ENCODE results near the gene SLC12A8. TPM values are rescaled to one million over a fixed set of nuclear protein-coding genes. Genes with fewer than 3 reads are reported as not detected.

The SLC12A8 gene
- total RNA-seq, 1 donor from 2014 or later, result 13.6 TPM

DNA sequence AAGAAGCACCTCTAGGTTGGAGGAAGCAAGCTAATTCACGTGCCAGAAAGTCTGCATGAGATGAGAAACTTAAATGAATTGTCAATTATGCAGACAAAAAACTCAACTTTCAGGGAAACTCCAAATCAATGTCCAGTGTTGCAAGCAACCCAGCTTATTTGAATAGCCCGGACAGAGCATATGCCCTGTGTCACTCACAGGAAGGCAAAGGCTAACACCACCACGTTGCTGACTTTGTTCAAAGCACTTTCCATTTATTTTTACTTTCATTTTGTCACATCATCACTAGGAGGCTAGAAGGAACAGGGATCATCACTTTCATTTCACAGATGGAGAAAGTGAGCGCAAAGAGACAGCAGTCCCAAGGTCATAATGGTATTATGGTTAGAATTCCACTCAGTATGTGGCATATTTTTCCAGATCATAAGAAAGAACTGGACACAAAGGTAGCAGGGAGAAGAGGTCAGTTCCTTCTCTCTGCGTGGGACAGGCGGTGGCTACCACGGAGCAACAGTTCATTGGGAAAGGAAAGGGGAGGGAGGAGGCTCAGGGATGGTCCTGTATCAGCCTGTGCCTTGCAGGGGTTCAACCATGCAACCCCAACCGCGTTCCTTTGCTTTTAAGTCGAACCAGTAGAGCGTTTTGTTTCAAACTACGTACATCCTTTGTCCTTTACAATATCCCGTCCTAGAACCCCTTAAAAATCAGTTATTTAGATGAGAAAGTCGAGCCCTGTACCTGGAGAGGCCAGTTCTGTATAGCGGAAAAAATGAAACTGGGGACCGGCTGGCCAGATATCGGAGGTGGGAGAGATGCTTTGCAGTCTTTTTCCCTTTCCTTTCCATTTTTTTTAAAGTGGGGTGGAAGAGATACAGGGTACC lies 157.9 kb downstream of the SLC12A8 start:
- no peak for DNase-seq (ENCODE audit: low read depth)
- Histone ChIP-seq H3K36me3 (ENCODE audit: control insufficient read depth, insufficient read depth, low read length) (no peaks in the 10 kb centered on the region), H3K27me3 (ENCODE audit: control insufficient read depth, insufficient read depth, low read length) (no peaks in the 10 kb centered on the region), H3K4me3 (ENCODE audit: low read depth, low read length) (peak overlapping the region; percentile 70)
- TF ChIP-seq, protein P1, sequence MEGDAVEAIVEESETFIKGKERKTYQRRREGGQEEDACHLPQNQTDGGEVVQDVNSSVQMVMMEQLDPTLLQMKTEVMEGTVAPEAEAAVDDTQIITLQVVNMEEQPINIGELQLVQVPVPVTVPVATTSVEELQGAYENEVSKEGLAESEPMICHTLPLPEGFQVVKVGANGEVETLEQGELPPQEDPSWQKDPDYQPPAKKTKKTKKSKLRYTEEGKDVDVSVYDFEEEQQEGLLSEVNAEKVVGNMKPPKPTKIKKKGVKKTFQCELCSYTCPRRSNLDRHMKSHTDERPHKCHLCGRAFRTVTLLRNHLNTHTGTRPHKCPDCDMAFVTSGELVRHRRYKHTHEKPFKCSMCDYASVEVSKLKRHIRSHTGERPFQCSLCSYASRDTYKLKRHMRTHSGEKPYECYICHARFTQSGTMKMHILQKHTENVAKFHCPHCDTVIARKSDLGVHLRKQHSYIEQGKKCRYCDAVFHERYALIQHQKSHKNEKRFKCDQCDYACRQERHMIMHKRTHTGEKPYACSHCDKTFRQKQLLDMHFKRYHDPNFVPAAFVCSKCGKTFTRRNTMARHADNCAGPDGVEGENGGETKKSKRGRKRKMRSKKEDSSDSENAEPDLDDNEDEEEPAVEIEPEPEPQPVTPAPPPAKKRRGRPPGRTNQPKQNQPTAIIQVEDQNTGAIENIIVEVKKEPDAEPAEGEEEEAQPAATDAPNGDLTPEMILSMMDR (IDR thresholded peaks at IDR 0.05; ENCODE audit: insufficient read depth, low read length, poor library complexity, severe bottlenecking), result peak; percentile 4

DNA sequence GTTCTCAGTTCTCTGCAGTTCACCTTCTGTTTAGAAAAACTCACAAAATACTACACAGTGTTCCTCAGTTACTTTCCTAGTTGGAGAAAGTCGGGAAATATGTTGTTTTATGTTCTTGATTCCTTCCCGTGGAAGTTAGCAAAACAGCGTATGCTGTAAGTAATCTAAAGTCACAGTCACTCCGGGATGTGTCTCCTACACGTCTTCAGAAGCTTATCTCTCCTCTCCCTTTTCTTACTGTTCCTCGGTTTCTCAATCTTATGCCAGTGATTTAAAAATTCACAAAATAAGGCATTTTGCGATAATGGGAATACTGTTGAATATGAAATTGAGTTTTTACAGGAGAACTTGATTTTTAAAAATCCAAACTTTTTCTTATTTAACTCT lies 158.5 kb downstream of the SLC12A8 start:
- Histone ChIP-seq H3K27me3 (ENCODE audit: control insufficient read depth, insufficient read depth, low read length) (no peaks in the 10 kb centered on the region), H3K36me3 (ENCODE audit: control insufficient read depth, insufficient read depth, low read length) (no peaks in the 10 kb centered on the region), H3K4me3 (ENCODE audit: low read depth, low read length) (peak overlapping the region; percentile 70)
- TF ChIP-seq, protein P1 (IDR thresholded peaks at IDR 0.05; ENCODE audit: insufficient read depth, low read length, poor library complexity, severe bottlenecking), result no peak
- no peak for DNase-seq (ENCODE audit: low read depth)

DNA sequence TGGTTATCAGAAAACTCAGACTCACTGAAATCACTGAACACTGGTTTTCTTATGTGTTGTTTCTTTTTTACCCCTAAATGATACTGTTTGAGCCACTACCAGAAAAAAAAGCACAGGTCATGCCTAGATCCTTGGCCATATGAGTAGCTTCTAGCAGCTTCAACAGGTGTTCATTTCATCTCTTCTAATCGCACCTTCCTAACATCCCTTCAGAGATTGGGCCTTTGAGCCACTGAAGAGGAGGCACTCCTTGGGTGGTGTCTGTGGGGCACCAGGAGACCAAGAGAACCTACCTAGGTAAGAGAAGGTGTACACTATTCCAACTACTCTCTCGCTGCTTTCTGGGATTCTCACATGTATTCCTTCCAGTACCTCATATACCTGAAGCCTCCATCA lies 159.2 kb downstream of the SLC12A8 start:
- Histone ChIP-seq H3K4me3 (ENCODE audit: low read depth, low read length) (no peak overlapping the region), H3K27me3 (ENCODE audit: control insufficient read depth, insufficient read depth, low read length) (no peaks in the 10 kb centered on the region), H3K36me3 (ENCODE audit: control insufficient read depth, insufficient read depth, low read length) (no peaks in the 10 kb centered on the region)
- TF ChIP-seq, protein P1 (IDR thresholded peaks at IDR 0.05; ENCODE audit: insufficient read depth, low read length, poor library complexity, severe bottlenecking), result no peak
- no peak for DNase-seq (ENCODE audit: low read depth)

DNA sequence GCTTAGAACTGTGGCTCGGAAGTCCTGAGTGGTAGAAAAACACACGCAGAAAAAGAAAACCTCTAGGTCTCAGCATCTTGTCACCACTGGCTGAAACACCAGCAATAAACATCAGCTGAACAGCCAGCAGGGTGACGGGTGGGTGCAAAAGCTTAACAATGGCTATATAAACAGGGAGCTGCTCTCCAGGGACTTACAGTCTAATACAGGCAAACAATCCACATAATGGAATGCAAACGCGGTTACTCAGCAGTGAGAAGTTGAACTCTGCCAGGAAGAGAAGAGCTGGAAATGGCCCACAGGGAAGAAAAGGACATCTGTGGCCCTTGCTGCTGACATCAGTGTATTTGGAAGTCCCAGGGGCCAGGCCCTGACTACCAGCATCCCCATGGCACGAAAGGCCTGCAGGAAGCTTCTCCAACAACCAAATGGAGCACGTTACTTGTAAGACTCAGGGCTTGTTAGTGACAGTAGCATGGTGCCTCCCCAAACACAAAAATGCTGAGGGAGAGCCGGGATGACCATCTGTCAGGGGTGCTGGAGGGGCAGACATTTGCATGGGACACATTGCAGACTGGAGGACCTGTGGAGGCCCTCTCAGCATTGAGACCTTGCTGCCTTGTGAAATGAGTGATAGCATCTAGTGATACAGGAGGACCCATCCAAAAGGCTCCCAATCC lies 159.8 kb downstream of the SLC12A8 start:
- Histone ChIP-seq H3K27me3 (ENCODE audit: control insufficient read depth, insufficient read depth, low read length) (no peaks in the 10 kb centered on the region), H3K36me3 (ENCODE audit: control insufficient read depth, insufficient read depth, low read length) (no peaks in the 10 kb centered on the region), H3K4me3 (ENCODE audit: low read depth, low read length) (no peak overlapping the region)
- DNase-seq (ENCODE audit: low read depth), result no peak
- TF ChIP-seq, protein P1 (IDR thresholded peaks at IDR 0.05; ENCODE audit: insufficient read depth, low read length, poor library complexity, severe bottlenecking), result no peak

DNA sequence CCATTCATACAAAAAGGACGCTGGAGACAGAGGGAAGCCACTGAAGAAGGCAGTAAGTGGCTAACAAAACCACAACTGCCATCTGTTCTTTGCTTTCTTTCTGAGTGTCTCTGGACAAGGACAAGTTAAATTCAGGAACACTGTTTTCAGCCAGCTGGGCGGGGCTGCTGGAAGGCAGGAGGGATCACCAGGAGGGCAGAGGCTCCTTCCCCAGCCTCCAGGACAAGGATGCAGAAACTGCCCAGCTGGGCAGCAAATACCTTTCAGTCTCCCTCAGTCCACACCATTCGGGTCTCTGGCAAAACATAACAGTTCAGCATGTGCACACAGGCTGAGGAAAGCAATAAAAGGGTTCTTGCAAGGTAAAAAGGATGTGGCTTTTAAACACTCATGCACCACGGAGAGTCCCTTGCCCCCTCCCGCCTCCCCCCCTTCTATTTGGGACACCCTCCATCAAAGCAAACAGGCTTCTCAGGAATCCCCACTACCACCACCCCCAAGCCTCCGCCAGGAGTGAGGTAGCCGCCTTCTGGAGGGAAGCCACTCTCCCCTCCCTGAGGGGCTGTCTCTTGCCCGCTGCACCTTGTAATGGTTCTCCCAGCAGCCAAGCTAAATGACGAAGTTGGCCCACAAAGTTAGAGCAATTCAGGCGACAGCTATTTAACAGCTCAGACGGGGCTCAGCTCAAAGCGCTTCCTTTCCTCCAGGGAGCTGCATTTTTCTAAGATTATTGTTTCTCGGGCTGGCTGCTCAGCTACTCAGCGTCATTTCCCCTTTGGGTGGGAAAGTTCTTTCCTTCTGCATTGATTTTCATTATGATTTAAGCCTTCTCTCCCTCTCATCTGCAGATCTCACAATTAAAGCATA lies 160.6 kb downstream of the SLC12A8 start:
- TF ChIP-seq, protein P1 (IDR thresholded peaks at IDR 0.05; ENCODE audit: insufficient read depth, low read length, poor library complexity, severe bottlenecking), result no peak

More for the DNA sequence above, 160.6 kb downstream of the SLC12A8 start:
- no peak for DNase-seq (ENCODE audit: low read depth)
- H3K27me3 ChIP-seq (ENCODE audit: control insufficient read depth, insufficient read depth, low read length), result no peaks in the 10 kb centered on the region
- no peaks in the 10 kb centered on the region for H3K36me3 ChIP-seq (ENCODE audit: control insufficient read depth, insufficient read depth, low read length)
- peak overlapping the region; percentile 7 for H3K4me3 ChIP-seq (ENCODE audit: low read depth, low read length)
